H9 (cell line): ENCODE results near the gene KANSL1L. TPM values are rescaled to one million over a fixed set of nuclear protein-coding genes. Genes with fewer than 3 reads are reported as not detected.

Experiments used
- DNase-seq: peaks from one replicate; pipeline ENCODE4 v3.0.0-alpha.2; 2017
- H2AFZ ChIP-seq: one replicate; pipeline ENCODE4 v1.6.1; 2013; ENCODE audit warnings: mild to moderate bottlenecking, low read length, control low read depth, moderate library complexity
- H2AK5ac ChIP-seq: 2 replicates; pipeline ENCODE4 v1.6.1; 2013; ENCODE audit warnings: low read length, control low read depth, mixed read lengths; ENCODE audit not compliant: insufficient read length
- H2BK120ac ChIP-seq: one replicate; pipeline ENCODE4 v1.6.1; 2013; ENCODE audit warnings: low read depth, mild to moderate bottlenecking, low read length, control low read depth, inconsistent platforms; ENCODE audit not compliant: poor library complexity, severe bottlenecking
- H2BK12ac ChIP-seq: 2 replicates; pipeline ENCODE4 v1.6.1; 2013; ENCODE audit warnings: low read length, control low read depth, mixed read lengths, low read depth; ENCODE audit not compliant: insufficient read length
- H2BK15ac ChIP-seq: 2 replicates; pipeline ENCODE4 v1.6.1; 2013; ENCODE audit warnings: low read depth, low read length, control low read depth
- H2BK20ac ChIP-seq: one replicate; pipeline ENCODE4 v1.6.1; 2013; ENCODE audit warnings: low read depth, mild to moderate bottlenecking, low read length, control low read depth, inconsistent platforms; ENCODE audit not compliant: poor library complexity, severe bottlenecking
- H2BK5ac ChIP-seq: 2 replicates; pipeline ENCODE4 v1.6.1; 2013; ENCODE audit warnings: low read length, control low read depth, mixed read lengths; ENCODE audit not compliant: insufficient read length
- H3K14ac ChIP-seq: 2 replicates; pipeline ENCODE4 v1.6.1; 2013; ENCODE audit warnings: low read length, control low read depth; ENCODE audit not compliant: insufficient read depth
- H3K18ac ChIP-seq: 2 replicates; pipeline ENCODE4 v1.6.1; 2013; ENCODE audit warnings: low read depth, mild to moderate bottlenecking, mixed read lengths, low read length, control low read depth; ENCODE audit not compliant: insufficient read length
- H3K23ac ChIP-seq: 2 replicates; pipeline ENCODE4 v1.6.1; 2013; ENCODE audit warnings: low read length, control low read depth, mixed read lengths, low read depth; ENCODE audit not compliant: insufficient read length
- H3K23me2 ChIP-seq: 2 replicates; pipeline ENCODE4 v1.6.1; 2013; ENCODE audit warnings: low read depth, mild to moderate bottlenecking, mixed read lengths, low read length, control low read depth; ENCODE audit not compliant: insufficient read length, poor library complexity, severe bottlenecking
- H3K27ac ChIP-seq: 2 replicates; pipeline ENCODE4 v1.5.1; 2013; ENCODE audit warnings: low read length, control low read depth, mixed read lengths, low read depth; ENCODE audit not compliant: insufficient read length
- H3K27me3 ChIP-seq: 2 replicates; pipeline ENCODE4 v1.6.1; 2013; ENCODE audit warnings: low read length, control low read depth, inconsistent platforms; ENCODE audit not compliant: insufficient read depth
- H3K4ac ChIP-seq: 2 replicates; pipeline ENCODE4 v1.6.1; 2013; ENCODE audit warnings: low read depth, mild to moderate bottlenecking, control low read depth, inconsistent platforms, low read length, moderate library complexity
- H3K4me1 ChIP-seq: 2 replicates; pipeline ENCODE4 v1.6.1; 2013; ENCODE audit warnings: low read length, control low read depth, inconsistent platforms; ENCODE audit not compliant: insufficient read depth
- H3K4me2 ChIP-seq: 2 replicates; pipeline ENCODE4 v1.6.1; 2013; ENCODE audit warnings: low read length, control low read depth, mixed read lengths; ENCODE audit not compliant: insufficient read length, insufficient read depth
- H3K56ac ChIP-seq: 2 replicates; pipeline ENCODE4 v1.6.1; 2013; ENCODE audit warnings: low read depth, mild to moderate bottlenecking, mixed read lengths, low read length, control low read depth; ENCODE audit not compliant: insufficient read length
- H3K79me1 ChIP-seq: 2 replicates; pipeline ENCODE4 v1.6.1; 2013; ENCODE audit warnings: low read depth, mild to moderate bottlenecking, moderate library complexity, low read length, control low read depth, inconsistent platforms; ENCODE audit not compliant: insufficient read depth, poor library complexity, severe bottlenecking
- H3K79me2 ChIP-seq: 2 replicates; pipeline ENCODE4 v1.6.1; 2013; ENCODE audit warnings: low read length, control low read depth, inconsistent platforms; ENCODE audit not compliant: insufficient read depth
- H3K9ac ChIP-seq: 2 replicates; pipeline ENCODE4 v1.6.1; 2013; ENCODE audit warnings: low read length, control low read depth, mixed read lengths; ENCODE audit not compliant: insufficient read length; ENCODE audit errors: extremely low read depth
- H3K9me3 ChIP-seq: one replicate; pipeline ENCODE4 v1.6.1; 2013; ENCODE audit warnings: low read depth, low read length, inconsistent platforms; ENCODE audit not compliant: control insufficient read depth
- H3T11ph ChIP-seq: one replicate; pipeline ENCODE4 v1.6.1; 2013; ENCODE audit warnings: mild to moderate bottlenecking, low read length, control low read depth, inconsistent platforms
- H4K20me1 ChIP-seq: one replicate; pipeline ENCODE4 v1.6.1; 2013; ENCODE audit not compliant: control insufficient read depth, insufficient read length, insufficient read depth
- H4K5ac ChIP-seq: 2 replicates; pipeline ENCODE4 v1.6.1; 2013; ENCODE audit warnings: low read depth, mild to moderate bottlenecking, mixed read lengths, low read length, control low read depth; ENCODE audit not compliant: insufficient read length
- H4K8ac ChIP-seq: replicated peaks from 2 replicates; pipeline ENCODE4 v1.6.1; 2013; ENCODE audit warnings: low read length, control low read depth, mixed read lengths, low read depth; ENCODE audit not compliant: insufficient read length
- H4K91ac ChIP-seq: 2 replicates; pipeline ENCODE4 v1.6.1; 2013; ENCODE audit warnings: low read depth, mild to moderate bottlenecking, moderate library complexity, mixed read lengths, low read length, control low read depth; ENCODE audit not compliant: insufficient read length
- H3K27ac Mint-ChIP-seq, 3 experiments: 2 replicates in 2 of 3; 3 replicates in 1 of 3; pipeline ENCODE4 v1.8.0; 2020 to 2021; ENCODE audit warnings: mixed read lengths in 3 of 3, mild to moderate bottlenecking in 1 of 3, moderate library complexity in 1 of 3
- H3K27me3 Mint-ChIP-seq: 2 replicates; pipeline ENCODE4 v1.8.0; 2021; ENCODE audit warnings: low read depth, mild to moderate bottlenecking, moderate library complexity, mixed read lengths
- H3K36me3 Mint-ChIP-seq, 3 experiments: 2 replicates in 2 of 3; 3 replicates in 1 of 3; pipeline ENCODE4 v1.8.0; 2020 to 2021; ENCODE audit warnings: low read depth in 3 of 3, mixed read lengths in 3 of 3; ENCODE audit not compliant: insufficient read depth in 1 of 3
- H3K4me1 Mint-ChIP-seq, 2 experiments: 2 replicates each; pipeline ENCODE4 v1.8.0; 2020; ENCODE audit warnings: mixed read lengths in 2 of 2
- H3K4me3 Mint-ChIP-seq, 2 experiments: 2 replicates in 1 of 2; 3 replicates in 1 of 2; pipeline ENCODE4 v1.8.0; 2020 to 2021; ENCODE audit warnings: mild to moderate bottlenecking in 2 of 2, mixed read lengths in 2 of 2, moderate library complexity in 1 of 2
- H3K9me3 Mint-ChIP-seq, 2 experiments: 2 replicates in 1 of 2; 3 replicates in 1 of 2; pipeline ENCODE4 v1.8.0; 2020; ENCODE audit warnings: mild to moderate bottlenecking in 2 of 2, mixed read lengths in 2 of 2, moderate library complexity in 1 of 2
- CTCF ChIP-seq: fragments of 200-600 bp; sonication (generic); conservative IDR thresholded peaks from 3 replicates; pipeline ENCODE4 v1.8.0; 2021; ENCODE audit warnings: antibody characterized with exemption, mild to moderate bottlenecking
- total RNA-seq: library from RNA; stranded (reverse); gene quantifications from 2 replicates; pipeline ENCODE4 v1.2.1, GENCODE V29; 2021

The KANSL1L gene
- total RNA-seq, 1 experiment from 2014 or later: 8.2 TPM

- Histone ChIP-seq H2BK12ac (no peak overlapping the region), H3K79me2 (no peaks in the 10 kb centered on the region), H4K8ac (no peak overlapping the region), H3K14ac (no peak overlapping the region), H3K27ac (no peak overlapping the region), H3K79me1 (no peaks in the 10 kb centered on the region), H3K4me1 (no peaks in the 10 kb centered on the region), H3K4ac (no peak overlapping the region), H3K4me2 (no peak overlapping the region), H3K27me3 (no peaks in the 10 kb centered on the region), H3K9me3 (no peaks in the 10 kb centered on the region), H2BK5ac (no peak overlapping the region), H2BK20ac (no peak overlapping the region), H2BK15ac (no peak overlapping the region), H2AFZ (no peak overlapping the region), H3K23me2 (no peaks in the 10 kb centered on the region), H2BK120ac (no peak overlapping the region), H3K23ac (no peak overlapping the region), H3K18ac (no peak overlapping the region), H3K9ac (no peak overlapping the region), H4K5ac (no peak overlapping the region), H3K56ac (no peak overlapping the region), H3T11ph (no peak overlapping the region), H4K91ac (no peak overlapping the region), H4K20me1 (no peaks in the 10 kb centered on the region), H2AK5ac (no peak overlapping the region)
- no peaks in the 10 kb centered on the region for H3K27me3 Mint-ChIP-seq
- TF ChIP-seq CTCF: peak; percentile 87
- no peaks in the 10 kb centered on the region for H3K9me3 Mint-ChIP-seq
- no peak overlapping the region for H3K27ac Mint-ChIP-seq
- H3K4me3 Mint-ChIP-seq: no peak overlapping the region
- H3K36me3 Mint-ChIP-seq: no peaks in the 10 kb centered on the region
- no peak for DNase-seq
- H3K4me1 Mint-ChIP-seq: peaks cover 0 to 3% of the 10 kb centered on the region in 2 experiments; a peak in 1 of 4 replicates
Measured at GRCh38 chr2:210199186-210199765, 28.1 kb upstream of the KANSL1L start.
